Esophagus muscularis mucosa (tissue), 4 donors: ENCODE results near the gene OR52B2. TPM values are rescaled to one million over a fixed set of nuclear protein-coding genes. Genes with fewer than 3 reads are reported as not detected.

ENCODE experiments used
- DNase-seq: peaks from one replicate; pipeline ENCODE4 v3.0.0-alpha.2; 2017; ENCODE audit errors: extremely low spot score
- H3K27ac ChIP-seq, 4 donors: fragments of 200-600 bp; sonication (generic); replicated peaks in 1 of 4; 1 replicate in 3 of 4; 2 replicates in 1 of 4; pipeline ENCODE4 v1.5.1; 2016 to 2019; ENCODE audit warnings: mild to moderate bottlenecking in 1 of 4
- H3K27me3 ChIP-seq, 4 donors: fragments of 200-600 bp; sonication (generic); one replicate each; pipeline versions ENCODE4 v1.5.1 to v1.6.0; 2016 to 2019
- H3K36me3 ChIP-seq, 4 donors: fragments of 200-600 bp; sonication (generic); one replicate each; pipeline ENCODE4 v1.5.1; 2016 to 2019
- H3K4me1 ChIP-seq, 4 donors: fragments of 200-600 bp; sonication (generic); one replicate each; pipeline ENCODE4 v1.5.1; 2016 to 2019
- H3K4me3 ChIP-seq, 4 donors: fragments of 200-600 bp; sonication (generic); 1 replicate in 2 of 4; 2 replicates in 2 of 4; pipeline ENCODE4 v1.5.1; 2016 to 2019; ENCODE audit warnings: mild to moderate bottlenecking in 4 of 4, moderate library complexity in 1 of 4
- H3K9me3 ChIP-seq, 4 donors: fragments of 200-600 bp; sonication (generic); 1 replicate in 3 of 4; 2 replicates in 1 of 4; pipeline ENCODE4 v1.5.1; 2016 to 2019
- CTCF ChIP-seq, 3 experiments: fragments of 200-600 bp in 2 of 3; fragments of 450-650 bp in 1 of 3; sonication (generic) in 2 of 3; IDR thresholded peaks; one replicate each; pipeline ENCODE4 v1.5.1; 2017 to 2019; ENCODE audit warnings: antibody characterized with exemption in 3 of 3, mild to moderate bottlenecking in 2 of 3, moderate library complexity in 1 of 3
- EP300 ChIP-seq: sonication (generic); formaldehyde crosslinking; IDR thresholded peaks from one replicate; pipeline ENCODE4 v1.6.1; 2017; ENCODE audit warnings: antibody characterized with exemption
- POLR2A ChIP-seq: fragments of 450-650 bp; IDR thresholded peaks from one replicate; pipeline ENCODE4 v1.6.1; 2017; ENCODE audit warnings: antibody characterized with exemption, moderate library complexity, mild to moderate bottlenecking, low read depth
- POLR2AphosphoS5 ChIP-seq, 2 donors: sonication (generic); formaldehyde crosslinking; IDR thresholded peaks; one replicate each; pipeline ENCODE4 v1.6.1; 2017; ENCODE audit warnings: antibody characterized with exemption in 2 of 2
- WGBS: methylation state at CpG from one replicate; pipeline ENCODE4 v1.1.5; 2018; 5-methylcytosine and 5-hydroxymethylcytosine counted together
- intact Hi-C: fragments of 100-400 bp; cut with DNase I; formaldehyde crosslinking; loops from one replicate; pipeline ENCODE4 v1.15.1; 2023
- total RNA-seq, 4 donors: library from RNA; depleted of rRNA; stranded (reverse); fragments of >200 nt; gene quantifications; one replicate each; pipeline versions ENCODE4 v1.1.0 to v1.2.1, GENCODE V29; 2016

OR52B2 gene
- total RNA-seq, 4 donors from 2014 or later, result not detected

DNA sequence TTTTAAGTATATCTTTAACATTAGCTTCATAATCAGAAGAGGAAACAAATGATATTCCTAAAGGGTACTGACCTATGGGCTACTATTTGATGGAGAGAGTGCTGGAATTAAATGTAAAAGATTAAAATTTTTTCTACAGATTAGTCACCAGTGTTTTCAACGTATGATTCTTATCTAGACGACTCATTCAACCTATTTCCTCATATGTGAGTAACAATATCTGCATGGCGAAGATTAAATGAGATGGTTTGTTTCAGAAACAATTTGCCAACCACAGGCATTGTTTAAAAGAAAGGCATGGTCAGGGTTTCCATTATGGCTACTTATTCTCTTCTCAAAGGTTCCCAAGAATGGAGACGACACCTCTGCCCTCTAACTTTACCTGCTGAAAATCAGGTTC is 42.2 kb downstream of the OR52B2 start:
- no peaks in the 10 kb centered on the region for H3K27me3 ChIP-seq
- no peaks in the 10 kb centered on the region for H3K36me3 ChIP-seq
- no peaks in the 10 kb centered on the region for H3K9me3 ChIP-seq
- no peak for DNase-seq
- H3K27ac ChIP-seq, result no peak overlapping the region
- no peaks in the 10 kb centered on the region for H3K4me1 ChIP-seq
- WGBS, result 69% methylated on average over 4 of the region's 4 CpGs
- intact Hi-C loops, result no loop called here
- TF ChIP-seq POLR2A, result no peak
- TF ChIP-seq POLR2AphosphoS5 (IDR thresholded peaks at IDR 0.05), result no peak
- TF ChIP-seq CTCF (IDR thresholded peaks at IDR 0.05), result no peak
- TF ChIP-seq EP300, result no peak
- H3K4me3 ChIP-seq, result no peak overlapping the region

GRCh38 chr11:6124245-6124644 is 45.9 kb downstream of the OR52B2 start:
- TF ChIP-seq POLR2A (no peak), POLR2AphosphoS5 (IDR thresholded peaks at IDR 0.05) (no peak), EP300 (no peak), CTCF (IDR thresholded peaks at IDR 0.05) (no peak)

More at GRCh38 chr11:6124245-6124644, 45.9 kb downstream of the OR52B2 start:
- H3K4me3 ChIP-seq, result no peak overlapping the region
- WGBS, result 58% methylated on average over 3 of the region's 3 CpGs
- H3K36me3 ChIP-seq, result no peaks in the 10 kb centered on the region
- no peaks in the 10 kb centered on the region for H3K4me1 ChIP-seq
- H3K27me3 ChIP-seq, result no peaks in the 10 kb centered on the region
- H3K27ac ChIP-seq, result no peak overlapping the region
- no peaks in the 10 kb centered on the region for H3K9me3 ChIP-seq
- intact Hi-C loops, result no loop called here
- peak; percentile 64 for DNase-seq

Other genes with a start within 250 kb of the OR52B2 start
- gene OR56A3, start 228.1 kb downstream of the OR52B2 start, total RNA-seq, result not detected
- not detected for gene OR56A5, start 201.8 kb downstream of the OR52B2 start, total RNA-seq
- gene OR52L1, start 183.3 kb downstream of the OR52B2 start, total RNA-seq, result not detected
- gene OR56A4, start 163.4 kb downstream of the OR52B2 start, total RNA-seq, result not detected
- not detected for gene OR56A1, start 139.6 kb downstream of the OR52B2 start, total RNA-seq
- not detected for gene OR56B4, start 62.6 kb downstream of the OR52B2 start, total RNA-seq
- not detected for gene OR52W1, start 28.9 kb upstream of the OR52B2 start, total RNA-seq
- not detected for gene C11orf42, start 35.2 kb upstream of the OR52B2 start, total RNA-seq
- gene FHIP1B, start 64.3 kb upstream of the OR52B2 start, total RNA-seq, result 10 to 100 TPM; 22.6 to 39.3 (median 30.1) TPM
- gene CNGA4, start 68.8 kb upstream of the OR52B2 start, total RNA-seq, result not detected
- gene CCKBR, start 89.5 kb upstream of the OR52B2 start, total RNA-seq, result not detected
- gene CAVIN3, start 150.2 kb upstream of the OR52B2 start, total RNA-seq, result 100 to 1,000 TPM; 172 to 298 (median 264) TPM
- 10 to 100 TPM; 28.2 to 37.9 (median 30.8) TPM for gene SMPD1, start 220.1 kb upstream of the OR52B2 start, total RNA-seq
- 100 to 1,000 TPM in 2 of 4 donors, 10 to 100 TPM in 2; 63.1 to 166 (median 109) TPM for gene APBB1, start 248.8 kb upstream of the OR52B2 start, total RNA-seq